OCI-LY7 (cell line): ENCODE data around the gene CARM1. TPM values are rescaled to one million over a fixed set of nuclear protein-coding genes. Genes with fewer than 3 reads are reported as not detected.
A peak's percentile ranks its signal among the peaks of the same experiment; 100 is the strongest.

Experiments used
- BruUV-seq: library from RNA; stranded (reverse); fragments of 400-500 nt; replicated peaks from 2 replicates; lab custom pipeline; 2021; lab: Mats Ljungman, UMichigan
- CTCF ChIA-PET: fragments of 300-600 bp; sonication (Branson Sonifier 250); formaldehyde crosslinking; loops from one replicate; lab custom pipeline; 2022; ENCODE audit warnings: antibody characterized with exemption; ENCODE audit not compliant: unreplicated experiment; lab: Charles Lee
- POLR2A ChIA-PET: fragments of 300-600 bp; sonication (Branson Sonifier 250); formaldehyde crosslinking; loops from one replicate; lab custom pipeline; 2022; ENCODE audit warnings: antibody characterized with exemption; lab: Charles Lee
- DNase-seq: peaks from one replicate; pipeline ENCODE4 v3.0.0-alpha.2; 2015; ENCODE audit warnings: low spot score
- H2AFZ ChIP-seq: fragments of 200-600 bp; sonication (generic), shearing (Covaris generic); 2 replicates; pipeline ENCODE4 v1.6.1; 2014; ENCODE audit warnings: mild to moderate bottlenecking, antibody characterized with exemption, low read length, moderate library complexity
- H3K27ac ChIP-seq: fragments of 200-600 bp; sonication (generic); 2 replicates; pipeline ENCODE4 v1.5.1; 2014; ENCODE audit warnings: mixed run types, low read depth, mild to moderate bottlenecking, moderate library complexity, low read length, inconsistent platforms; ENCODE audit not compliant: poor library complexity, severe bottlenecking
- H3K36me3 ChIP-seq: fragments of 200-600 bp; sonication (generic); 2 replicates; pipeline ENCODE4 v1.6.1; 2014; ENCODE audit warnings: mild to moderate bottlenecking, antibody characterized with exemption, low read length, moderate library complexity, mixed read lengths; ENCODE audit not compliant: insufficient read depth
- H3K4me1 ChIP-seq: fragments of 200-600 bp; sonication (generic); 2 replicates; pipeline ENCODE4 v1.5.1; 2014; ENCODE audit warnings: mild to moderate bottlenecking, low read length; ENCODE audit not compliant: insufficient read depth, poor library complexity, severe bottlenecking
- H3K4me2 ChIP-seq: fragments of 200-600 bp; sonication (generic); 2 replicates; pipeline ENCODE4 v1.6.1; 2014; ENCODE audit warnings: mild to moderate bottlenecking, low read length
- H3K4me3 ChIP-seq: fragments of 200-600 bp; sonication (generic); 2 replicates; pipeline ENCODE4 v1.5.1; 2014; ENCODE audit warnings: mild to moderate bottlenecking, low read depth, low read length; ENCODE audit not compliant: poor library complexity, severe bottlenecking
- H3K79me2 ChIP-seq: fragments of 200-600 bp; sonication (generic); 2 replicates; pipeline ENCODE4 v1.6.1; 2016; ENCODE audit warnings: low read depth, mild to moderate bottlenecking, low read length, moderate library complexity, mixed read lengths; ENCODE audit not compliant: insufficient read depth
- H3K9me2 ChIP-seq: fragments of 200-600 bp; sonication (generic); 2 replicates; pipeline ENCODE4 v1.6.1; 2016; ENCODE audit warnings: mild to moderate bottlenecking, low read length, mixed read lengths; ENCODE audit not compliant: insufficient read depth
- H3K9me3 ChIP-seq: fragments of 200-600 bp; sonication (generic); 2 replicates; pipeline ENCODE4 v1.6.1; 2014; ENCODE audit warnings: mild to moderate bottlenecking, mixed run types, low read length, mixed read lengths
- H4K20me1 ChIP-seq: fragments of 200-600 bp; sonication (generic); 2 replicates; pipeline ENCODE4 v1.6.1; 2014; ENCODE audit warnings: mild to moderate bottlenecking, antibody characterized with exemption, low read length, moderate library complexity, mixed read lengths; ENCODE audit not compliant: insufficient read depth
- EZH2phosphoT487 ChIP-seq: fragments of 200-600 bp; sonication (generic); IDR thresholded peaks from 2 replicates; pipeline ENCODE4 v1.6.1; 2018; ENCODE audit warnings: low read depth, borderline replicate concordance, mild to moderate bottlenecking, mixed run types, antibody characterized with exemption, low read length, moderate library complexity, mixed read lengths
- intact Hi-C: fragments of 100-400 bp; cut with micrococcal nuclease; formaldehyde crosslinking; loops from one replicate; pipeline ENCODE4 v1.10.0; 2022; ENCODE audit not compliant: unreplicated experiment
- total RNA-seq, 2 experiments: library from RNA; depleted of rRNA in 1 of 2; stranded (reverse); fragments of >200 nt in 1 of 2; shearing (Covaris generic) in 1 of 2; gene quantifications; 2 replicates each; pipeline ENCODE4 v1.2.3, GENCODE V29; 2014 to 2022
- TF ChIP-seq, protein P1 (sequence below): fragments of 200-600 bp; sonication (generic); conservative IDR thresholded peaks from 2 replicates; pipeline ENCODE4 v1.5.1; 2014; ENCODE audit warnings: mild to moderate bottlenecking, antibody characterized with exemption, low read length, moderate library complexity, mixed read lengths

Gene CARM1
- total RNA-seq, 2 experiments from 2014 or later = 41.2 to 107 TPM

- Histone ChIP-seq H3K27ac (peak overlapping the region; percentile 99), H4K20me1 (no peaks in the 10 kb centered on the region), H3K4me1 (peaks cover 43% of the 10 kb centered on the region), H3K4me3 (peak overlapping the region; percentile 87), H3K4me2 (peak overlapping the region; percentile 76), H3K9me3 (no peaks in the 10 kb centered on the region), H2AFZ (no peak overlapping the region), H3K79me2 (peaks cover 60% of the 10 kb centered on the region), H3K9me2 (no peaks in the 10 kb centered on the region), H3K36me3 (peaks cover 40% of the 10 kb centered on the region)
- POLR2A ChIA-PET = interaction anchor here (1.0 to 1.3 kb wide), 3 partner anchors 9 to 28 kb away, joined by 3 to 5 read pairs (median 3); no protein-coding TSS in a partner anchor
- DNase-seq = peak; percentile 57
- BruUV-seq = no TSS peak
- intact Hi-C loops = no loop called here
- CTCF ChIA-PET = interaction anchor here (0.5 kb wide), 1 partner anchor 20 kb away, joined by 4 read pairs; no protein-coding TSS in a partner anchor
- TF ChIP-seq EZH2phosphoT487 = no peak
- TF ChIP-seq, protein P1, sequence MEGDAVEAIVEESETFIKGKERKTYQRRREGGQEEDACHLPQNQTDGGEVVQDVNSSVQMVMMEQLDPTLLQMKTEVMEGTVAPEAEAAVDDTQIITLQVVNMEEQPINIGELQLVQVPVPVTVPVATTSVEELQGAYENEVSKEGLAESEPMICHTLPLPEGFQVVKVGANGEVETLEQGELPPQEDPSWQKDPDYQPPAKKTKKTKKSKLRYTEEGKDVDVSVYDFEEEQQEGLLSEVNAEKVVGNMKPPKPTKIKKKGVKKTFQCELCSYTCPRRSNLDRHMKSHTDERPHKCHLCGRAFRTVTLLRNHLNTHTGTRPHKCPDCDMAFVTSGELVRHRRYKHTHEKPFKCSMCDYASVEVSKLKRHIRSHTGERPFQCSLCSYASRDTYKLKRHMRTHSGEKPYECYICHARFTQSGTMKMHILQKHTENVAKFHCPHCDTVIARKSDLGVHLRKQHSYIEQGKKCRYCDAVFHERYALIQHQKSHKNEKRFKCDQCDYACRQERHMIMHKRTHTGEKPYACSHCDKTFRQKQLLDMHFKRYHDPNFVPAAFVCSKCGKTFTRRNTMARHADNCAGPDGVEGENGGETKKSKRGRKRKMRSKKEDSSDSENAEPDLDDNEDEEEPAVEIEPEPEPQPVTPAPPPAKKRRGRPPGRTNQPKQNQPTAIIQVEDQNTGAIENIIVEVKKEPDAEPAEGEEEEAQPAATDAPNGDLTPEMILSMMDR = no peak
Observed at GRCh38 chr19:10961073-10961860, 89.9 kb downstream of the CARM1 start.

DNA sequence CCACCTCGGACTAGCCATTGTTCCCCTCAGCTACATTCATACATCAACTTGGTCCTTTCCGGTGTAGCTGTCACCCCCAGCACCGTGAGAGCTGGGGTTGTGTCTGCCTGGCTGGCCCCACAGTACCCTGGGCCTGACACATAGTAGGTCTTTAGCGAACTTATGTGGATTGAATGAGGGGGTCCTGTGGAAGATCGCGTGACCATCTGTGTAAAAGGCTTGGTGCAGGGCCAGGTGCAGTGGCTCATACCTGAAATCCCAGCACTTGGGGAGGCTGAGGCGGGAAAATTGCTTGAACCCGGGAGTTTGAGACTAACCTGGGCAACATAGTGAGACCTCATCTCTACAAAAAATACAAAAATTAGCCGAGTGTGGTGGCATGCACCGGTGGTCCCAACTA is 91.5 kb downstream of the CARM1 start:
- H3K9me3 ChIP-seq = no peaks in the 10 kb centered on the region
- CTCF ChIA-PET = no interaction called here
- no TSS peak for BruUV-seq
- DNase-seq = no peak
- H3K4me3 ChIP-seq = peak overlapping the region; percentile 87
- peaks cover 59% of the 10 kb centered on the region for H3K4me1 ChIP-seq
- peak overlapping the region; percentile 76 for H3K4me2 ChIP-seq
- H2AFZ ChIP-seq = no peak overlapping the region
- intact Hi-C loops = loop anchor here (1.0 kb wide), 1 partner anchor 17 kb away; no protein-coding TSS in a partner anchor
- TF ChIP-seq EZH2phosphoT487 = no peak
- TF ChIP-seq, protein P1 = no peak
- H3K27ac ChIP-seq = peak overlapping the region; percentile 99
- H3K36me3 ChIP-seq = peaks cover 46% of the 10 kb centered on the region
- POLR2A ChIA-PET = interaction anchor here (0.8 to 1.3 kb wide), 5 partner anchors 10 to 23 kb away, joined by 3 to 7 read pairs (median 4); no protein-coding TSS in a partner anchor
- no peaks in the 10 kb centered on the region for H3K9me2 ChIP-seq
- peaks cover 75% of the 10 kb centered on the region for H3K79me2 ChIP-seq
- H4K20me1 ChIP-seq = no peaks in the 10 kb centered on the region
